Measurements from ENCODE around the gene PDE4B. TPM values are rescaled to one million over a fixed set of nuclear protein-coding genes. Genes with fewer than 3 reads are reported as not detected.

Gene PDE4B
- total RNA-seq, 1 donor from 2014 or later, result 21.3 TPM

DNA sequence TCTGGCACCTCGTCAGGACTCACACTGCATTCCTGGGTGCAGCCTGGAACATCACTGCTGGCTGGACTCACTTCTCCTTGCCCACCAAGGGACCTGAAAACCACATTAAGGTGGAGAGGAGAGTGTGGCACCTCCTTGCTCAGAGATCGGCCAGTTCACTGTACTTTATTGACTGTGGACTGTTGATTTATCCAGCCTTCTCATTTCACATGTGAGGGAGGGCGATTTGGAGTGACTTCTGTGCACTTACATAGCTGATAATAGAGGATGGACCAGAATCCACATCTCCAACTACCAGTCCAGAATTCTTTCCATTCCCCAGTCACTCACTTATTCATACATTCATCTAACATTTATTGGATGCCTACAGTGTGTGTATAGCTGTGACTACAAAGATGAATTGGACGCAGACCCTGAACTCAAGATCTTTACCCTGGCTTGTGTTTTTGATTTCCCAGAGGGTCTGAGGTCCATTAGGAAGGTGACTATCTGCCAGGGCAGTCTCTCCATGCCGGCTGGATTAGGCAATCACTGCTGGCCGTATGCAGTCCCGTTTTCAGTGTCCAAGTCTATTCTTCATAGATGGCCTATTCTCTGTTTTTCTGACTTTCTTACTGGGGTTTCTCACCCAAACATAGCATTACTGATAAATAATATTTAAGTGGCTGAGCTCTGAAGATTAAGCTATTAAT, 507.7 kb downstream of the PDE4B start:
- H3K36me3 Mint-ChIP-seq (ENCODE audit: low read depth), result peaks cover 1% of the 10 kb centered on the region
- H3K27me3 Mint-ChIP-seq (ENCODE audit: insufficient read depth), result no peaks in the 10 kb centered on the region
- peak overlapping the region; percentile 94 for H3K27ac Mint-ChIP-seq
- intact Hi-C loops (cut with micrococcal nuclease), result loop anchor here (2.0 kb wide), 1 partner anchor 42 kb away; no protein-coding TSS in a partner anchor
- DNase-seq (ENCODE audit: low spot score), result no peak
- no peaks in the 10 kb centered on the region for H3K9me3 Mint-ChIP-seq
- H3K4me1 Mint-ChIP-seq (ENCODE audit: low read depth), result peaks cover 52% of the 10 kb centered on the region
- H3K4me3 Mint-ChIP-seq, result peak overlapping the region; percentile 80

DNA sequence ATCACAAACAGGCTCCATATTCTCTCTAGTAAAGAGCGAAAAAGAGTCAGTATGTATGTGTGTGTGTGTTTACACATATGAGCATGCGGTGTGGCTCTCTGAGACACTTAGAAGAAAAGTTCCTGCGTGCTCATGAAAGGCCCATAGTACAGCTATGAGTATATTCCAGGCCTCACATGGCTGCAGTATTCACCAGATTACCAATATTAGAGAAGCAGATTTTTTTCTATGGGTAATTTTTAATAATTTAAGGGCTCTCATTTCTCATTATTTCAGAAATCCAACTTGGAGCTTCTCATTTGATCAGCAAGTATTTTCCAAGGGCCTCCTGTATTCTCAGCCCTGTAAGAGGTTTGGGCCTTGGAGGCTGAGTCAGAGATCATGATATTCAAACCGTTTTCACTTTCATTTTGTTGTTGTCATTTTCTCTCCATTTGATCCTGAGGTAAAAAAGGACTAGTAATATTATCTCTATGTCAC, 508.3 kb downstream of the PDE4B start:
- no peaks in the 10 kb centered on the region for H3K9me3 Mint-ChIP-seq
- no peaks in the 10 kb centered on the region for H3K27me3 Mint-ChIP-seq (ENCODE audit: insufficient read depth)
- peaks cover 47% of the 10 kb centered on the region for H3K4me1 Mint-ChIP-seq (ENCODE audit: low read depth)
- H3K27ac Mint-ChIP-seq, result peak overlapping the region; percentile 94
- H3K4me3 Mint-ChIP-seq, result peak overlapping the region; percentile 80
- peaks cover 1% of the 10 kb centered on the region for H3K36me3 Mint-ChIP-seq (ENCODE audit: low read depth)
- DNase-seq (ENCODE audit: low spot score), result peak; percentile 48
- intact Hi-C loops (cut with micrococcal nuclease), result loop anchor here (1.0 to 2.0 kb wide), 8 partner anchors 18 to 489 kb away; no protein-coding TSS in a partner anchor

DNA sequence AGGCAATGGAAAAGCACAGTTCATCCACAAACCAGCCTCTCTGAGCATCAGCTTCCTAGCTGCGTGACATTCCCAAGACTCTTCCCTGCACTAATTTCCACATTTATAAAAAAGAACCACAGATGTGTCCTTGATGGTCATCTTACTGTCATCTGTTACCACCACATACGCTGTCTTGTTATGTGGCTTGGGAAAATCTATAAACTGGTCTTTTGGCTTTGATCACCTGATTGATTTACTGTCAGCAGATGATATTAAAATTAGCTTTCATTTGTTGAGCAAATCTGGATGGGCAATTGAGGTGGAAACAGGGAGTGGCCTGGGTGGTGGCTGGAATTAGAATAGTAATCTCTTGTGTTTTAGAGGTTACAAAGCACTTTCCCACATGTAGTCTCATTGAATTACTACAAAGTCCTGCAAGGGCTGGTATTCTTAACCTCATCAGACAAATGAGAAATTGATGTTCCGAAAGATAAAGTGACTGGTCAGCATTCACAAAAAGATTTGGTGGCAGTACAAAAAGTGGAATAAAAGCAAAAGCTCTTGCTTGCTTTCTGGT, 509.6 kb downstream of the PDE4B start:
- intact Hi-C loops (cut with micrococcal nuclease), result no loop called here
- peaks cover 1% of the 10 kb centered on the region for H3K36me3 Mint-ChIP-seq (ENCODE audit: low read depth)
- peaks cover 46% of the 10 kb centered on the region for H3K4me1 Mint-ChIP-seq (ENCODE audit: low read depth)
- no peaks in the 10 kb centered on the region for H3K27me3 Mint-ChIP-seq (ENCODE audit: insufficient read depth)
- DNase-seq (ENCODE audit: low spot score), result no peak
- peak overlapping the region; percentile 71 for H3K27ac Mint-ChIP-seq
- no peaks in the 10 kb centered on the region for H3K9me3 Mint-ChIP-seq
- H3K4me3 Mint-ChIP-seq, result peak overlapping the region; percentile 40

DNA sequence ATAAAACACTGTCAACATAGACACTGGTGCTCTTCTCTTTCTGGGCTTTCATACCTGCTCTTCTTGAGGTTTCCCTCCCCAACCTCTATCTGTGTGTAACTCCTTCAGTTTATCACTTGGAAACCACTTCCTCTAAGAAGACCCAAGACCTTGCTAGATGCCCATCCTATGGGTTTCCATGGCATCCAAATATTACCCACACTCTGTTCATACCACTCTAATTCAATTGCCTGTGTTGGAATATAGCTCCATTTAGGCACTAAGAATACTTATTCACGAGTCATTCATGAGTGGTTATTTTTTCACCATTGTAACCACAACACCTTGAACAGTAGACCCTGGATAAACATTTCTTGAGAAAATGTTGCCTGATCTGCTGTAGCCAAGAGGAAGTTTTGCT, 510.1 kb downstream of the PDE4B start:
- DNase-seq (ENCODE audit: low spot score), result no peak
- no peaks in the 10 kb centered on the region for H3K9me3 Mint-ChIP-seq

DNA sequence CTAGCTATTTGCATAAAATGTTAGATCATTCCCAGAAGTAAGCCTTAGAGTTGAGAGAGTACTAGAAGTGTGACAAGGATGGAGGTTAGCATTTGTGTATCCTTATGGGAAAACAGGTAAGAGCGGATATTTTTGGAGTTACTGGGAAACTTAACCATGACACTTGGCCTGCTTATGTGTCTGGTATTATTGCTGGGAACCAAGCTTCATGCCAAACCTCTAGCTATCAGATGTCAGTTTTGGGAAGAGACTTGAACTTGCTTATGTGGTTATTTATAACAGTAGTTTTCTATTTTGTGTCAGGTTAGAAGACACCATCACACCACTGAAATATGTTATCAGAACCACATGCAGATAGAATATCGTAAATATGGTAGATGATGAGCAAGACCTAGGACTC, 511.0 kb downstream of the PDE4B start:
- Mint-ChIP-seq H3K27ac (no peak overlapping the region), H3K36me3 (ENCODE audit: low read depth) (peaks cover 1% of the 10 kb centered on the region), H3K4me1 (ENCODE audit: low read depth) (peaks cover 37% of the 10 kb centered on the region), H3K27me3 (ENCODE audit: insufficient read depth) (no peaks in the 10 kb centered on the region), H3K9me3 (no peaks in the 10 kb centered on the region), H3K4me3 (no peak overlapping the region)
- DNase-seq (ENCODE audit: low spot score), result no peak
- intact Hi-C loops (cut with micrococcal nuclease), result no loop called here

More for the DNA sequence above, 510.1 kb downstream of the PDE4B start:
- Mint-ChIP-seq H3K4me3 (peak overlapping the region; percentile 40), H3K27me3 (ENCODE audit: insufficient read depth) (no peaks in the 10 kb centered on the region), H3K27ac (peak overlapping the region; percentile 71), H3K4me1 (ENCODE audit: low read depth) (peaks cover 46% of the 10 kb centered on the region), H3K36me3 (ENCODE audit: low read depth) (peaks cover 1% of the 10 kb centered on the region)
- intact Hi-C loops (cut with micrococcal nuclease), result no loop called here

DNA sequence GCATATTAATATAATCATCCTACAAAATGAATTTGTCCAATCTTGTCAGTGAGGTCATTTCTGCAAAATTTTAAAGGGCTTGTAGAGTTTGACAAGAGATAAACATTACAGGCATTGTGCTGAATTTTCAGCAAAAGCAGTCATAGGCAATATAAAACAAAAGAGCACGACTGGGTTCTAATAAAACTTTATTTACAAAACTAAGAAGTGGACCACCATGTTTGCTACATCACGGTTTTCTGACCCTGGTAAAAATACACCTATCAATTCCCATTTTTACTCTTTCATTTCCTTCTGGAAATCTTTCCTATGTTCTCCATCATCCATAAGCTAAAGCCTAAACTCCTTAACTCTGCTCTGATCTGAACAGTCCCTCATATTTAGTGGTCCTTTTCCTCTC, 511.4 kb downstream of the PDE4B start:
- no peak overlapping the region for H3K4me3 Mint-ChIP-seq

DNA sequence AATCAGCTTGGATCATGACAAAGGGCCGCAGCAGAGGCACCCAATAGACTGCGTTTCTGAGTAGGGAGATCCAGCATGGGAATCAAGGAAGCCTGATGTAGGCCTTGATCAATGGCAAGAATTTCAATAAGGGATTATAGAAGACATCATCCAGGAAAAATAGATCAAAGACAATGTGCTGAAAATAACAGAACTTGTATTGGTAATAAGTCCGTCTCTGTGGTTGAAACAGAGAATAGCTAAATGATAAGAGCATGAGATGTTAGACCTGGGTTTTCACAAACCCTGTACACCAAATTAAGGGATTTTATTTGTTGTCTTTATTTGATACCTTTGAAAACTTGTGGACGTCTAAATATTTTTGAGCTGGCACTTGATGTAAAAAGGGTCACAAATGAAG, 513.2 kb downstream of the PDE4B start:
- no peak overlapping the region for H3K27ac Mint-ChIP-seq
- H3K9me3 Mint-ChIP-seq, result no peaks in the 10 kb centered on the region
- H3K27me3 Mint-ChIP-seq (ENCODE audit: insufficient read depth), result no peaks in the 10 kb centered on the region
- H3K4me3 Mint-ChIP-seq, result no peak overlapping the region
- peaks cover 1% of the 10 kb centered on the region for H3K36me3 Mint-ChIP-seq (ENCODE audit: low read depth)
- DNase-seq (ENCODE audit: low spot score), result no peak
- H3K4me1 Mint-ChIP-seq (ENCODE audit: low read depth), result peaks cover 28% of the 10 kb centered on the region
- intact Hi-C loops (cut with micrococcal nuclease), result no loop called here

More for the DNA sequence above, 511.4 kb downstream of the PDE4B start:
- no peak for DNase-seq (ENCODE audit: low spot score)
- Mint-ChIP-seq H3K27me3 (ENCODE audit: insufficient read depth) (no peaks in the 10 kb centered on the region), H3K36me3 (ENCODE audit: low read depth) (peaks cover 1% of the 10 kb centered on the region), H3K27ac (no peak overlapping the region), H3K9me3 (no peaks in the 10 kb centered on the region), H3K4me1 (ENCODE audit: low read depth) (peaks cover 37% of the 10 kb centered on the region)
- intact Hi-C loops (cut with micrococcal nuclease), result no loop called here

DNA sequence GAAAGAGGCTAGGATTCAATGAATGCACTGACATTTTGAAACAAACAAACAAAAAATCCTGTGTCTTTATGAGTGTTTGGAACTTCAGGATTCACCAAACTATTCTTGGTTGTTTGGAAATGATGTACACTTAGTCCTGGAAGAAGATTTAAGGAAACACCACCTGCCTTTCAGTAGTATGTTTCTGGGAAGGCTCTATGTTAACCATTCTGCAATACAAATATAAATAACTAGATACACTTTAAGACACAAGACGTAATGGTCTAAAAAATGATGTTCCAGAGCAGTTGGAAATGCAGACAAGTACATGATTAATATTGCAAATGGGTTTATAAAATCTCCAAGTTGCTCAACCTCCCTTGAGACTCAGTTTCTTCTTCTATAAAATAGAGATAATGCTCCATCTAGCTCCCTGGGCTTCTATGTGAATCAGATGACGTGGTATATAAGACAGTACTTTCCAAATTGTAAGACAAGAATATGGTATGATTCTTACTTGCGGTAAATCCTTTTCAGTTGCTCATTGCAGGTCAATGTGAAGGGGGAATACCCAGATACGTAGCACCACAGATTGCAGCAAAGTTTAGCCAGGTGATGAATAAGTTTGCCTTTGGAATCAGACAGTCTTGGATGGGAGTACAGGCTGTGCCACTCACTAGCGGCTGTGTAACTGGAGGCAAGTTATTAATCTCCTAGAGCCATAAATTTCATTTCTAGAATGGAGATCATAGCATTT, 516.5 kb downstream of the PDE4B start:
- Mint-ChIP-seq H3K4me3 (no peak overlapping the region), H3K27me3 (ENCODE audit: insufficient read depth) (no peaks in the 10 kb centered on the region)
- intact Hi-C loops (cut with micrococcal nuclease), result no loop called here

DNA sequence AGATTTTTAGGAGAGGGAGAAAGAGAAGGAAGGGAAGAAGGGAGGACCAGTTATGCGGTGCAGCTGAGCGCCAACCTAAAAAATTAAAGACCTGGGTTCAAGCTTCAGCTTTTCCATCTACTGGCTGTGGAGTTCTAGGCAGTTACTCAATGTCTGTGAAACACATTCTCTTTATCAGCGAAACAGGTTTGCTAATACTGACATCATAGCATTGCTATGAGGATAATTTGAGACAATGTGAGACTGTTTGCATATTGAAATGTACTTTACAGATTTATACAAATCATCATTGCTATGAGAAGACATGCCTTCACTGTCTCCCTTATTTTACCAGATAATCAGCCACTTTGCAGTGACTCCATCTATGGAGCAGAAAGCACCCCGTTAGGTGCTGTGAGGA, 518.4 kb downstream of the PDE4B start:
- H3K36me3 Mint-ChIP-seq (ENCODE audit: low read depth), result no peaks in the 10 kb centered on the region

More for the DNA sequence above, 516.5 kb downstream of the PDE4B start:
- Mint-ChIP-seq H3K36me3 (ENCODE audit: low read depth) (no peaks in the 10 kb centered on the region), H3K4me1 (ENCODE audit: low read depth) (no peaks in the 10 kb centered on the region), H3K9me3 (no peaks in the 10 kb centered on the region), H3K27ac (no peak overlapping the region)
- no peak for DNase-seq (ENCODE audit: low spot score)

DNA sequence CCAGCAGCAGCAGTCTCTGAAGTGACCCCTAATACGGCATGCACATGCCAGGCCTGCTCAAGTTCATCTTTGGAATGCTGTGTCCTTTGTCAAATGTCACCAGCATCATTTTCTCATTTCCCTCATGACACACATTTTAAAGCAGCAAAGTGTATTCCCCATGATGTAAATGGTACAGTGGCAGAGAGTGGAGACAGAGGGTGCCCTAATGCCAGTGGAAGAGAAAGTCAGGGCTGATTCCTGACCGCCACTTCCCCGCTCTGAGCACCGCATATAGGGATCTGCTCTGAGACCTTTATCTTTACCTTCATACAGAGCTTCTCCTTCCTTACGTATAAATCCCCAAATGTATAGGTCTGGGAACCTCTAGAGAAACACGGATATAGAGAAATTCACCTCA, 518.9 kb downstream of the PDE4B start:
- H3K4me1 Mint-ChIP-seq (ENCODE audit: low read depth), result peaks cover 8% of the 10 kb centered on the region
- H3K4me3 Mint-ChIP-seq, result no peak overlapping the region
- H3K27ac Mint-ChIP-seq, result no peak overlapping the region
- intact Hi-C loops (cut with micrococcal nuclease), result no loop called here
- peaks cover 5% of the 10 kb centered on the region for H3K9me3 Mint-ChIP-seq
- H3K36me3 Mint-ChIP-seq (ENCODE audit: low read depth), result no peaks in the 10 kb centered on the region
- no peaks in the 10 kb centered on the region for H3K27me3 Mint-ChIP-seq (ENCODE audit: insufficient read depth)
- no peak for DNase-seq (ENCODE audit: low spot score)

More for the DNA sequence above, 518.4 kb downstream of the PDE4B start:
- H3K27ac Mint-ChIP-seq, result no peak overlapping the region
- intact Hi-C loops (cut with micrococcal nuclease), result no loop called here
- H3K4me3 Mint-ChIP-seq, result no peak overlapping the region
- no peak for DNase-seq (ENCODE audit: low spot score)
- peaks cover 4% of the 10 kb centered on the region for H3K4me1 Mint-ChIP-seq (ENCODE audit: low read depth)
- H3K27me3 Mint-ChIP-seq (ENCODE audit: insufficient read depth), result no peaks in the 10 kb centered on the region
- H3K9me3 Mint-ChIP-seq, result peaks cover 5% of the 10 kb centered on the region

DNA sequence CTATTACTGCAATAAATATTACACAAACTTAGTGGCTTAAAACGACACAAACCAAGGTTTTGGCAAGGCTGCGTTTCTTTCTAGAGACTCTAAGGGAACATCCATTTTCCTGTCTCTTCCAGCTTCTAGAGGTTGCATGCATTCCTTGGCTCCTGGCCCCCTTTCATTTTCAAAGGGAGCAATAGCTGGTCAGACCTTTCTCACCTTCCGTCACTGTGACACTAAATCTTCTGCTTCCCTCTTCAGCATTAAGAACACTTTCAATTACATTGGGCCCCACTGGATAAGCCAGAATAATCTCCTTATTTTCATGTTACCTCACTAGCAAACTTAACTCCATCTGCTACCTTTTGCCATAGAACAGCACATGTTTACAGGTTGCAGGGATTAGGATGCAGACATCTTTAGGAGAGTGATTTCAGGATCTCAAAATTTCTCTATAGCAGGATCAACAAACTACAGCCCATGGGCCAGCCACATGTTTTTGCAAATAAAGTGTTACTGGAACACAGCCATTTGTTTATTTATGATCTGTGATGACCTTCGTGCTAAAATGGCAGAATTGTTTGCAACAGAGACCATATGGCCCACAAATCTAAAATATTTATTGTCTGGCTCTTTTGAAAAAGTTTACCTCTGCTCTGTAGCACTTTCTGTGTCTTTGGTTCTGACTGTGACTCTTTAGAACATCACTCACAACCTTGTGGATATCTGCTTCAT, 519.7 kb downstream of the PDE4B start:
- intact Hi-C loops (cut with micrococcal nuclease), result no loop called here
- H3K4me3 Mint-ChIP-seq, result no peak overlapping the region
- no peak for DNase-seq (ENCODE audit: low spot score)
- H3K36me3 Mint-ChIP-seq (ENCODE audit: low read depth), result no peaks in the 10 kb centered on the region
- peaks cover 5% of the 10 kb centered on the region for H3K9me3 Mint-ChIP-seq
- no peak overlapping the region for H3K27ac Mint-ChIP-seq
- H3K4me1 Mint-ChIP-seq (ENCODE audit: low read depth), result peaks cover 16% of the 10 kb centered on the region
- no peaks in the 10 kb centered on the region for H3K27me3 Mint-ChIP-seq (ENCODE audit: insufficient read depth)

DNA sequence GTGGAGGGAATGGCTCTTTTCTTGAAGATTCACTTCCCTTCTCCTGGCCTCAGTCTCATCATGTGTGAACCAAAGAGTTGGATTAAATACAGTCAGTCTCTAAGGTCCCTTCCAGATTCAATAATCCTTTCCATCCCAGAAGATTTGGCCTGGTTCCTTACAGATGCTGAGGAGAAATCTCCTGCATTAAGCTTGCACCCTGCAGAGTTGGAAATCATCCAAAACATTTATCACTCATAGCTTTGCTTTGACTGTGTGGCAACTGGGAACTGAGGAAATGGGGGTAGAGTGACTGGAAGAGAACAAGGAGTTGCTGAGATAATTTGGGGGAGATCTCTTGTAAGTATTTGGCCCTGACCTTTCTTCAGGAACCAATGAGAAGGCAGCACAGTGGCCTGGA, 520.7 kb downstream of the PDE4B start:
- Mint-ChIP-seq H3K27me3 (ENCODE audit: insufficient read depth) (no peaks in the 10 kb centered on the region), H3K4me3 (no peak overlapping the region), H3K27ac (no peak overlapping the region), H3K9me3 (peaks cover 5% of the 10 kb centered on the region), H3K36me3 (ENCODE audit: low read depth) (no peaks in the 10 kb centered on the region), H3K4me1 (ENCODE audit: low read depth) (peaks cover 16% of the 10 kb centered on the region)
- intact Hi-C loops (cut with micrococcal nuclease), result no loop called here
- no peak for DNase-seq (ENCODE audit: low spot score)
